ENCODE measurements around the gene EMC1. TPM values are rescaled to one million over a fixed set of nuclear protein-coding genes. Genes with fewer than 3 reads are reported as not detected.
"Not testable (repeated sequence)": the region's sequence is repeated elsewhere in the genome, so short reads cannot be mapped to it uniquely, and the experiment has no call there.

EMC1 gene
- total RNA-seq, 1 donor from 2014 or later = 63.9 TPM

DNA sequence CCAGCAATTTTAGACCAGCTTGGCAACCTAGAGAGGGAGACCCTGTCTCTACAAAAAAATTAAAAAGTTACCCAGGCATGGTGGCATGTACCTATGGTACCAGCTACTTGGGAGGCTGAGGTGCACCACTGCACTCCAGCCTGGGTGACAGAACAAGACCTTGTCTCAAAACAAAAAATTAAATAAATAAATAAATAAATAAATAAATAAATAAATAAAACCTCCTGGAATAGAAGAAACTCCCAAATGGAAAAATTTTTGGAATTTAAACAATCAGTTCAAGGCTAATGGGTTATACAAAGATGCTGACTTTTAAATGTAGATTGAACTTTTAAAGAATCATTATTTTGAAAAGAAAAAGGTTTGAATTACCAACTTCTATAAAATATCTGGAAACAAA, 63.5 kb downstream of the EMC1 start:
- Mint-ChIP-seq H3K27me3 (ENCODE audit: insufficient read depth) (no peaks in the 10 kb centered on the region), H3K4me1 (ENCODE audit: low read depth) (peaks cover 14% of the 10 kb centered on the region), H3K27ac (no peak overlapping the region), H3K4me3 (no peak overlapping the region), H3K9me3 (no peaks in the 10 kb centered on the region), H3K36me3 (ENCODE audit: low read depth) (peaks cover 66% of the 10 kb centered on the region)
- no peak for DNase-seq (ENCODE audit: low spot score)
- intact Hi-C loops (cut with micrococcal nuclease) = loop anchor here (2.0 kb wide), 1 partner anchor 17 kb away; no protein-coding TSS in a partner anchor

DNA sequence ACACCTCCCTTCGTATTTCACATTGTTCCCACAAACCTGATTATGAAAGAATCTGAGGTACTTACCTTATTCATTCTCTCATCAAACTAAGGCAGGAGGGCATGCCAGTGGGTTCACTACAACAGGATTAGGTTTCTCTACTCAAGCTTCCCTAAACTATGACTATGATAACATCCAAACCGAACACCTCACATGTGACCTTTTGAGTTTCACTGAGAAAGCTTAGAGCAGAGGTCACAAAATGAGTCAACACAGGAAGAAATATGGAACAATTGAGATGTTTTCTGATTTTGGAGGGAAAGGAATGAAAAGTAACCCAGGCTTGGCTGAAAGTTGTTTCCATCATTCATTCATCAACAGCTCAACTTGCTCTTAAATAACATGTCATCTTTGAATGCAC, 65.3 kb downstream of the EMC1 start:
- intact Hi-C loops (cut with micrococcal nuclease) = loop anchor here (1.0 to 2.0 kb wide), 3 partner anchors 15 to 23 kb away; no protein-coding TSS in a partner anchor
- peaks cover 63% of the 10 kb centered on the region for H3K36me3 Mint-ChIP-seq (ENCODE audit: low read depth)
- peak overlapping the region; percentile 89 for H3K27ac Mint-ChIP-seq
- H3K4me1 Mint-ChIP-seq (ENCODE audit: low read depth) = peaks cover 18% of the 10 kb centered on the region
- H3K27me3 Mint-ChIP-seq (ENCODE audit: insufficient read depth) = no peaks in the 10 kb centered on the region
- no peaks in the 10 kb centered on the region for H3K9me3 Mint-ChIP-seq
- peak overlapping the region; percentile 46 for H3K4me3 Mint-ChIP-seq
- no peak for DNase-seq (ENCODE audit: low spot score)

DNA sequence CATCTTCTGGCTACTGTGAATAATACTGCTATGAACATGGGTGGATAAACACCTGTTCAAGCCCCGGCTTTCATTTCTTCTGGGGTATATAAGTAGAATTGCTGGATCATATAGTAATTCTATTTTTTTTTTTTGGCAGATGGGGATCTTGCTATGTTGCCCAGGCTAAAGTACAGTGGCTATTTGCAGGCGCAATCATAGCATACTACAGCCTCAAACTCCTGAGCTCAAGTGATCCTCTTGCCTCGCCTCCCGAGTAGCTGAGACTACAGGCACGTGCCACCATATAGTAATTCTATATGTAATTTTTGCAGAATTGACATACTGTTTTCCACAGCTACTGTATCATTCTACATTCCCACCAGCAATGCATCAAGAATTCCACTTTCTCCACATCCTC, 69.1 kb downstream of the EMC1 start:
- Mint-ChIP-seq H3K27ac (no peak overlapping the region), H3K27me3 (ENCODE audit: insufficient read depth) (no peaks in the 10 kb centered on the region), H3K4me3 (no peak overlapping the region), H3K9me3 (no peaks in the 10 kb centered on the region), H3K36me3 (ENCODE audit: low read depth) (peaks cover 66% of the 10 kb centered on the region), H3K4me1 (ENCODE audit: low read depth) (peaks cover 37% of the 10 kb centered on the region)
- intact Hi-C loops (cut with micrococcal nuclease) = no loop called here
- no peak for DNase-seq (ENCODE audit: low spot score)

DNA sequence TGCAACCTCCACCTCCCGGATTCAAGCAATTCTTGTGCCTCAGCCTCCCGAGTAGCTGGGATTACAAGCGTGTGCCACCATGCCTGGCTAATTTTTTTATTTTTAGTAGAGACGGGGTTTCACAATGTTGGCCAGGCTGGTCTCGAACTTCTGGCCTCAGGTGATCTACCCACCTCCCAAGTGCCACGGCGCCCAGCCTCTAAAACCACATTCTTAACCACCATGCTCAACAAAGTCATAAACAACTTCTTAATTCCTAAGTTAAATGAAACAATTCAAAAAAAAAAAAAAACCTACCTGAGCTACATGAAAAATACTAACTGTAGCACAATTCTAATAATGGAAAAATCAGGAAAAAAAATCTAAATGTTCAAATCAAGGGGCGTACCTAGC, 71.1 kb downstream of the EMC1 start:
- H3K27me3 Mint-ChIP-seq (ENCODE audit: insufficient read depth); intact Hi-C loops (cut with micrococcal nuclease); H3K9me3 Mint-ChIP-seq; H3K4me3 Mint-ChIP-seq; DNase-seq (ENCODE audit: low spot score): not testable (repeated sequence)
- Mint-ChIP-seq H3K4me1 (ENCODE audit: low read depth) (peaks cover 24% of the 10 kb centered on the region), H3K27ac (peak overlapping the region; percentile 36), H3K36me3 (ENCODE audit: low read depth) (peaks cover 67% of the 10 kb centered on the region)

DNA sequence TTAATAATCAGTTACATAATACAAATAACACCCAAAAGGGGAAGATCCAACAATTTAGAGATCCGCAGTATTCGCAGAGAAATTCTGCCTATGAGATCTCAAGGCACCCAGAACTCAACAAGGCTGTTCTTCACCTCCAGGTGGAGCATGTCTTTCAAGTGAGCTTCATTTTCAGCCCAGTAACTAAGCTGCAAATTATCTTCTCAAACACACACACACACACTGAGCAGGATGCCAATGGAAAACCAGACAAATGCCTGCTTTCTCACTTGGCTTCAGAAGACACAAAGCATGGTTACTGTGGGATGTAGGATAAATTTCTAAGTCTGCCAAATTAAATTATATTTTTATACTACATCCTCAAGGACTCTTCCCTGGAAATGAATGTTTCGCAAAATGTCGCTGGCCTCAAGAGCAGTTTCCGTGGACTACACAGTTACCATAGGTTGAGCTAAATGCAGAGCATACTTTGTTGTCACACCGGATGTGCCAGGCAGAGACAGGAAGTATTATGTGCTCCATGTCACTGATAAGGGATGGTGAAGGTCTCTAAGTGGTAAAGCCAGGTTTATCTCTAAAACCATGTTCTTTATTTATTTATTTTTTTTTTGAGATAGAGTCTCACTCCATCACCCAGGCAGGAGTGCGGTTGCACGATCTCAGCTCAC, 71.6 kb downstream of the EMC1 start:
- intact Hi-C loops (cut with micrococcal nuclease) = loop anchor here (1.0 kb wide), 2 partner anchors 30 to 62 kb away; no protein-coding TSS in a partner anchor
- Mint-ChIP-seq H3K27me3 (ENCODE audit: insufficient read depth) (no peaks in the 10 kb centered on the region), H3K27ac (peak overlapping the region; percentile 88), H3K9me3 (no peaks in the 10 kb centered on the region), H3K4me3 (no peak overlapping the region), H3K4me1 (ENCODE audit: low read depth) (peaks cover 24% of the 10 kb centered on the region), H3K36me3 (ENCODE audit: low read depth) (peaks cover 66% of the 10 kb centered on the region)
- no peak for DNase-seq (ENCODE audit: low spot score)

DNA sequence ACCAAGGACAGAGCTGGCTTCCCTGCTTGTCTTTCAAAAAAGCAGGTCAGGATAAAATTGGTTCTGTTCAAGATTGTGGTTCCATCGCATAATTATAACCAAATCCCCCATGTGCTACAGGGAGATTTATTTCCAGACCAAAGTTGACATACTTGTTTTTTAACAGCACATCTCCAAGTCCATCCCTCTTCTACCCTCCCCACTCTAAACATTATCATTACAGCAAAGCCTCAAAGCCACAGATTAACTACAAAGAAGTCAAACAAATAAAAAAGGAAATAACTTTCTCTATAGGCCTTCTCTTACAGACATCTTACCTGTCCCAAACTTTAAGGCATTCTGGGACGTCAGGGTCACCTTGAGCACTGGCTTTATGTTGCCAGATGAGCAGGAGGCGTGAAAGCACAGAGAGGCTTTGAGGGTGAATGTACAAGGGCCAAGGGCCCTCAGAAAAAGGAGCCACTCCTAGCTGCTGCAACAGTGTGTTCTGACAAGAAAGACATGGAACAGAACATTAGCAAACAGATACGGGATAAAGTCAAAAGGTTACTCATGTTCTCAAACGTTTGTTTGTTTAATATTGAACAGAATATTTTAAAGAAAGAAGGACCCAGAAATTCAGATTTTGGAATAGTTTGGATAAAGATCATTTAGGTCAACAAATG, 72.5 kb downstream of the EMC1 start:
- Mint-ChIP-seq H3K4me3 (no peak overlapping the region), H3K4me1 (ENCODE audit: low read depth) (peaks cover 24% of the 10 kb centered on the region), H3K36me3 (ENCODE audit: low read depth) (peaks cover 69% of the 10 kb centered on the region), H3K27me3 (ENCODE audit: insufficient read depth) (no peaks in the 10 kb centered on the region), H3K9me3 (no peaks in the 10 kb centered on the region), H3K27ac (peak overlapping the region; percentile 88)
- DNase-seq (ENCODE audit: low spot score) = no peak
- intact Hi-C loops (cut with micrococcal nuclease) = loop anchor here (1.0 kb wide), 3 partner anchors 10 to 62 kb away; no protein-coding TSS in a partner anchor

DNA sequence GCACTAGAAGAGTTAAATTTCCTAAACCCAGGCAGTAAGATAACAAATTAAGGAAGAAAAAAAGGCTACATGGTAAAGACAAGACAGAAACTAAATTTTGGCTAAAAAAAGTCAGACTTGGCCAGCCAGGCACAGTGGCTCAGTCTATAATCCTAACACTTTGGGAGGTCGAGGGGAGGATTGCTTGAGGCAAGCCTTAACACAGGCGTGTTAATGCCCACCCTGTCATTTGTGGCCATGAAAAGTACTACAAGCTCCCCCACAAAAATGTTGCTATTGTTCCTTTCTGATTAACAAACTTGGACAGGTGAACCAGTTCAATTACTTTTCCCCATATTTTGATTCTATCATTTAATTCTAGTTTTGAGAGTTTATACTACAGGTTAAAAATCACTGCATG, 73.5 kb downstream of the EMC1 start:
- no peaks in the 10 kb centered on the region for H3K9me3 Mint-ChIP-seq
- DNase-seq (ENCODE audit: low spot score) = no peak
- no peak overlapping the region for H3K4me3 Mint-ChIP-seq
- no peaks in the 10 kb centered on the region for H3K27me3 Mint-ChIP-seq (ENCODE audit: insufficient read depth)
- no peak overlapping the region for H3K27ac Mint-ChIP-seq
- intact Hi-C loops (cut with micrococcal nuclease) = loop anchor here (1.0 kb wide), 1 partner anchor 9 kb away; no protein-coding TSS in a partner anchor
- H3K4me1 Mint-ChIP-seq (ENCODE audit: low read depth) = peaks cover 24% of the 10 kb centered on the region
- peaks cover 70% of the 10 kb centered on the region for H3K36me3 Mint-ChIP-seq (ENCODE audit: low read depth)

DNA sequence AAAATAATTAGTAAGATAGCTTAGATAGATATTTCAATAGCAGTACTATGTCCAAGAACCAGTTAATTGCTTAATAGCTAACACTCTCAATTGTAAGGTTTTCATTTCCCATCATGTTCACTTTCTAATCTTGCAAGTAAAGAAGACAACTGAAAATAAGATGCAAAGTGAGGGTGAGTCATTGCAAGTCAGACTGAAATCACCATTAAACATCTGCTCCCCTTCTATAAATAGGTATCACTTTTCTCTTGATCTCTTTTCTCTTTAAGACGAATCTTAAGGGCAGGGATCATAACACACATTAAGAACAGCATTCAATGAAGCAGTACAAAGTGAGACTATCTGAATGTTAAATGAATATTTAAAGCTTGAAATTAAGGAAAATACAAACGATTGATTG, 81.7 kb downstream of the EMC1 start:
- H3K9me3 Mint-ChIP-seq = no peaks in the 10 kb centered on the region
- intact Hi-C loops (cut with micrococcal nuclease) = loop anchor here (1.0 to 5.0 kb wide), 4 partner anchors 9 to 47 kb away; no protein-coding TSS in a partner anchor
- H3K4me3 Mint-ChIP-seq = no peak overlapping the region
- H3K36me3 Mint-ChIP-seq (ENCODE audit: low read depth) = peaks cover 77% of the 10 kb centered on the region
- H3K4me1 Mint-ChIP-seq (ENCODE audit: low read depth) = peaks cover 16% of the 10 kb centered on the region
- no peak for DNase-seq (ENCODE audit: low spot score)
- H3K27me3 Mint-ChIP-seq (ENCODE audit: insufficient read depth) = no peaks in the 10 kb centered on the region
- peak overlapping the region; percentile 61 for H3K27ac Mint-ChIP-seq

DNA sequence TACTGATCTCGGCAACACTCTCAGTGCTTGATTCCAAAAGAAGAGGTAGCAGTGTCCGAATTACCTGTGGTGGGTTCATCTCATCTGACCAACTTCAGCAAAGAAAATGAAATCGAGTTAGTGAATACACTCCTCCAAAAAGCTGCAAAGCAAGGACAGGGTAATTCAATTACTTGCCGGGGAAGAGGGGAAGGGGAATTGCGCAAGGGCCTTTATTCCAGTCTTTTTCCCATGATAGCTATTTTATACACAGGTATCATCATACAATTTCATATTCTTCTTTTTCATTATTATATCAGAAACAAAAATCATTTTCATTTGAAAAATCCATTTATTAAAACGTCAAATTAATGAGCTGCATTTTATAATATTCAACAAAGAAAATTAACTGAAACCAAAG, 84.2 kb downstream of the EMC1 start:
- Mint-ChIP-seq H3K36me3 (ENCODE audit: low read depth) (peaks cover 75% of the 10 kb centered on the region), H3K27ac (no peak overlapping the region), H3K4me1 (ENCODE audit: low read depth) (peaks cover 16% of the 10 kb centered on the region), H3K4me3 (no peak overlapping the region), H3K27me3 (ENCODE audit: insufficient read depth) (no peaks in the 10 kb centered on the region), H3K9me3 (no peaks in the 10 kb centered on the region)
- intact Hi-C loops (cut with micrococcal nuclease) = loop anchor here (5.0 kb wide), 2 partner anchors 40 to 45 kb away; no protein-coding TSS in a partner anchor
- DNase-seq (ENCODE audit: low spot score) = no peak

DNA sequence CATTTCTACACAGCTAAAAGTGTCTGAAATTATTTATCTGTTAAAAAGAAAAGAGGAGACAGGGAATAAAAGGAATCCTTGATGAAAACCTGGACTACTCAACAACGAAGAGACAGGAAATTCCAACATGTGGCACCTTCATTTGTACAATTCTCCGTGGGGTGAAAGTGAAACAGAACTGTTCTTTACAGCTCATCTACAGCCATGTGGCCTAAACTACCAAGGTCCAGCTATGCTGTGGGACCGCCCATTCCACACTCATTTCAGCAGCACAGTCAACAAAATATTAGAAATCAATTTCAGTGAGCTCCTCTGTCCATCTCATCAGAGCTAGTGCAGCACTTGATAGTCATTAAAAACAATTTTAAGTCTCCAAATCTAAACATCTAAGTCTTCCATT, 85.3 kb downstream of the EMC1 start:
- intact Hi-C loops (cut with micrococcal nuclease) = loop anchor here (5.0 kb wide), 2 partner anchors 41 to 44 kb away; no protein-coding TSS in a partner anchor
- Mint-ChIP-seq H3K27me3 (ENCODE audit: insufficient read depth) (no peaks in the 10 kb centered on the region), H3K36me3 (ENCODE audit: low read depth) (peaks cover 79% of the 10 kb centered on the region), H3K9me3 (no peaks in the 10 kb centered on the region), H3K4me3 (no peak overlapping the region), H3K27ac (no peak overlapping the region), H3K4me1 (ENCODE audit: low read depth) (peaks cover 16% of the 10 kb centered on the region)
- DNase-seq (ENCODE audit: low spot score) = no peak

Other genes with a start within 250 kb of the EMC1 start
- gene UBR4, start 41.3 kb downstream of the EMC1 start, total RNA-seq = 155 and 161 TPM in 2 replicates
- gene MRTO4, start 281 bp upstream of the EMC1 start, total RNA-seq = 134 and 137 TPM in 2 replicates
- 1.2 and 1.7 TPM in 2 replicates for gene AKR7A3, start 37.2 kb upstream of the EMC1 start, total RNA-seq
- gene AKR7A2, start 60.6 kb upstream of the EMC1 start, total RNA-seq = 30.0 and 31.1 TPM in 2 replicates
- gene SLC66A1, start 60.8 kb upstream of the EMC1 start, total RNA-seq = 9.9 and 12.0 TPM in 2 replicates
- 317 and 323 TPM in 2 replicates for gene CAPZB, start 234.0 kb upstream of the EMC1 start, total RNA-seq

Data from activated T-helper 1 cell treated with anti-CD3 and anti-CD28 coated beads, Interleukin-12 subunit alpha, Interleukin-12 subunit beta, Interleukin-2, Interleukin-4 antibody, amounts not matched to agents 30 ng/mL and 10 ng/mL and 1 ng/mL, durations not matched to agents 14 hours and 24 hours and 36 hours (primary cell).